NCI-H1105 treated with DMSO at 0.1 percent for 48 hours (cell line): ENCODE data around the gene NTNG2.
A peak's percentile ranks its signal among the peaks of the same experiment; 100 is the strongest.
"Not testable (repeated sequence)": the region's sequence is repeated elsewhere in the genome, so short reads cannot be mapped to it uniquely, and the experiment has no call there.

Experiments used
- DNase-seq: peaks from one replicate; lab custom pipeline; 2025; lab: John Stamatoyannopoulos, UW

NTNG2 gene

GRCh38 chr9:132161743-132162184 is at the start of gene NTNG2:
Gene NTNG2, plus strand, starts transcription at chr9:132162058. Its CDS starts 4,774 bp downstream, at chr9:132166832.
- DNase-seq, result no peak

DNA sequence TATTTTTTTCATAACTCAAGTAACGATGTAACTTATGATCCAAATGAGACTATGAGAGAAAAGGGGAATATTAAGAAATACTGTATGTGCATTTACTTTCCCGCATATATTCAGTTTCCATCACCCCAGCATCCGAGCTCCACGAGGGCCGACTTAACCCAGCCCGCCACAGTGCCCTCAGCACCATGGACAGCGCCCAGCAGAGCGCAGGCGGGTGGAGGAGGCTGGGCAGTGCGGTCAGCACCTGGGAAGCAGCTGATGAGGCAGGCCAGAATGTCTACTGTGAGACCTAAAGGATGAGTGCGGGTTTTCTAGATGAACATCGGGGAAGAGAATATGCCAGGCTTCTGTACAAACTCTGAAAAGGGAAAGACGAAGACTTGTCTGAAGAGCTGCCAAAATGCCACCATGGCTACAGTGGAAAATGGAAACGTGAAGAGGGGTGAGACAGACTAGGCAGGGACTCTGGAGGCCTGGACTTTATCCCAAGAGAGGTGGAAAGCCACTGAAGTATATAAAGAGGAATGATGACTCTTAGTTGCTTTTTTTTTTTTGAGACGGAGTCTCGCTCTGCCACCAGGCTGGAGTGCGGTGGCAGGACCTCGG is 47.7 kb upstream of the NTNG2 start:
- DNase-seq, result no peak

DNA sequence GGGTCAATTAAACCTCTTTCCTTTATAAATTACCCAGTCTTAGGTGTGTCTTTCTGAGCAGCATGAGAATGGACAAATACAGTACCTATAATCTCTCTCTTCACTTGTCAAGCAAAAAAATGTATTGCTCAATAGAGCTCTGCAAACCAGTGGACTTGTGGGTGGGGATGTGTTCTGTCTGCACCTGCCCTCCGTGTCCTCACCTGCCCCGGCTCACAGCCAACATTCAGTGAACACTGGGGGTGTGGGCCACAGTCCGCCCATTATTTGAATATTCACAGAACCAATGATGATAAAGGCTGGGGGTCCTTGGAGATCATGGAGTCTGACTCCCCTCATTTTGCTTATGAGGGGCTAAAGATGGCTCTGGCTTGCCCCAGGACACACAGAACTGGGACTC is 45.3 kb upstream of the NTNG2 start:
- DNase-seq, result peak; percentile 77

DNA sequence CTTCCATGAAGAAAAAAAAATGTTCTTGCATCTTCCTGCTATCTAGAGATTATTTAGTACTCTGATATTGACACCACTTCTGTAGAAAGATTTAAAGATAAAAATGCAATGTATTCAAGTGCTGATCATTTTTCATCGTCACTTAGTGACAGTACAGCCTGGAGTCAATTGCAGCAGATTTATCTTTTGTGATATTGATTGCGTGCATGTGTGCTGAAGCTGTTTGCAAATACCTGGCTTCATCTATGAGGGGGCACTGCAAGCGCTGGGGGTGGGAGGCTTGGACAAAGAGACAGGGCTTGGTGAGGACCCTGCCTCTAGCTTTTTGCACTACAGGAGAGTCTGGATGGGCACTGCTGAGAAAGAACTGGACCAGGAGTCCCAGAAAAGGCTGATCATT is 44.2 kb upstream of the NTNG2 start:
- DNase-seq, result no peak

DNA sequence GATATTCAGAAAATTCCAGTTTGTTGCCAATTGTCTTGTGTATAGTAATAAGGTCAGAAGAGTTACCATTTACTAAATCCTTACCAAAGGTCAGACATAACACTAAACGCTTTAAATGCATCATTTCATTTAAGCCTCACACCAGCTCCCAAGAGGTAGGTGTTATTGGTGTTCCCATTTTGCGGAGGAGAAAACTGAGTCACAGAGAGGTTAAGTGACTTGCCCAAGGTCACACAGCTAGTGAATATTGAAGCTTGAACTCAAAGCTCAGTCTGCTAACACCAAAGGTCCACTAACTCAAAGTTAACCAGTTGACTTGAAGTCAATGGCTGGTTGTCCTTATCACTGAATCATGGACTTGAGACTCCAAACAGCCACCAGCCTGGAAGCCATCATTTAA is 40.8 kb upstream of the NTNG2 start:
- no peak for DNase-seq

- DNase-seq, result no peak
Measured at GRCh38 chr9:132124800-132125199, 37.1 kb upstream of the NTNG2 start.

DNA sequence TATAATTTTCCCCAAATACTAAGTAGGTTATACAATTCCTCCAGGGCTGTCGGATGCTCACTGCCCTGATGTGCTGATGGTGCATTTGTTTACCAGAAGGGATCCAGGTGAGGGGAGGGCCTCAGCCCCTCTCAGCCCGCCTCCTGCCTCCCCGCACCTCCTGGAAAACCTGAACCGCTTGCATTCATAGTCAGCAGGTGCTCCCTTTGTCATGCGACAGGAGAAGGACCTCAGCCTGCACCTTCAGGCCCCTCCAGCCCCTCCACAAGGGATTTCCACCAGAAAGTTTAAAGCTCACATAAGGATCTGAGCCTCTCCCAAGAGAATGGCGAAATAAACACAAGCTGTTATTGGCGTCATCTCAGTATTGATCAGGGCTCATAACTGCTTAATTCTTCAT is 36.5 kb upstream of the NTNG2 start:
- no peak for DNase-seq

GRCh38 chr9:132125944-132126679 is 35.7 kb upstream of the NTNG2 start:
- DNase-seq, result no peak

GRCh38 chr9:132126680-132127236 is 35.1 kb upstream of the NTNG2 start:
- DNase-seq, result no peak

- no peak for DNase-seq
Measured at GRCh38 chr9:132127888-132128534, 33.8 kb upstream of the NTNG2 start.

DNA sequence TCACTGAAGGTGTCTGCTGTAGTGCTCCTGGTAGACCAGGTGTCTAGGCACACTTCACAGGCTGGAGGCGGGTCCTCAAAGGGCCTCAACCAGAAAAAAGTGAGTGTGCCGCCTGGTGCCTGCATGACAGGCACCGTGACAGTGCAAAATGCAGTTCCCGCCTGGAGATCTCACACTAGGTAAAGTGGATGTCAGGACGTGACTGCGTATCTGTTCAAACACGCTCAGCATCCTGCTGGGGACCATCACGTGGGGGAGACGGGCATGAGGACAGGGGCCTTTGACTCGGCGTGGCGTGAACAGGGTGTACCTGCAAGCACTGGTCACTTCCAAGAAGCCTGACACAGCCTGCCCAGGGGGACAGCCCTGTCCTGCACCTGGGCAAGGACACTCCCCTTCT is 32.3 kb upstream of the NTNG2 start:
- DNase-seq, result no peak

GRCh38 chr9:132134085-132134484 is 27.8 kb upstream of the NTNG2 start:
- DNase-seq, result not testable (repeated sequence)

GRCh38 chr9:132135456-132135855 is 26.4 kb upstream of the NTNG2 start:
- no peak for DNase-seq

GRCh38 chr9:132136151-132136780 is 25.6 kb upstream of the NTNG2 start:
- no peak for DNase-seq

DNA sequence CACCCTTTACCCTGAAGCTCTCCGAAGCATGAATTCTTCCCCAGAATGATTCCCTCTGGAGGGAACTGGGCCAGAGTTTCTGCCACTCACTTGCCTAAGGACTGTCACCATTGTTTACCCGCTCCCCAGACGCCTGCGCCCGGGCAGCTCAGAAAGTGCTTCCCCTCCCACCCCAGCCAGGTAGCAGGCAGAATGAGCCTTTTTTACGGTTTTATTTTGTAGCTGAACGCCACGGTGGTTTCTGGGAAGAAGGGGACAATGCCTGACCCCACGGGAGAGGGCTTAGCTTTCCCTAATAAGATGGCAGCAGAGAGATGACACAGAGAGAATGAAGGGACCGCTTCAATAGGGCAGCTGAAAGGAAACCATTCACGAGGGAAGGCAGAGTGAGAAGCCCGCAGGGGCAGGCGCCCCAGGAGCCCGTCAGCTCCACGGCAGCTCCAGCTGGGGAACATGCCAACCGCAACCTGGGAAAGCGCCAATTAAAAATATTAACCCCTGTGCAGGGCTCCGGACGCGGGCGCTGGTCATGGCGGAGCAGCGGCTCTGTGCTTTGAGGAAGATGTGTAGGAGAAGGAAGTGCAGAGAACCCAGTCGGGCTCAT is 20.4 kb upstream of the NTNG2 start:
- peak; percentile 72 for DNase-seq

GRCh38 chr9:132141948-132142594 is 19.8 kb upstream of the NTNG2 start:
- no peak for DNase-seq

- DNase-seq, result peak; percentile 10
Measured at GRCh38 chr9:132142924-132143323, 18.9 kb upstream of the NTNG2 start.

DNA sequence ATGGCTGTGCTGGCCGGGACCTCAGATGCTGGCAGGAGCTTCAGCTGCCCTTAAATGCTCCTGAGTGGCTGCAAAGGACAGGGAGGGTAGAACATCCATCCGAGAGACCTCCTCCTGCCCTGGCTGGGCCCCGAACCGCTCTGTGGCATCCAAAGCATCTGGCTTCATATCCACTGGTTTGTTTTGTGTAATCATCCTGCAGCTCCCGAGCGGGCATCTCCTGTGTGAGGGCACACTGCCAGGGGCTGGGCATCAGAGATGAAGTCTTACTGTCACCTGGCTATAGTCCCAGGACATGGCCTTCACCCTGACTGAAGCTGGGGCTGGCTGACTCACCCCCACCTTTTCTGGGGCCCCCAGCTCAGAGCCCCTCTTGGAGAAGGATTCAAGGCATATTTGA is 18.5 kb upstream of the NTNG2 start:
- DNase-seq, result no peak

GRCh38 chr9:132144708-132145365 is 17.0 kb upstream of the NTNG2 start:
- no peak for DNase-seq

DNA sequence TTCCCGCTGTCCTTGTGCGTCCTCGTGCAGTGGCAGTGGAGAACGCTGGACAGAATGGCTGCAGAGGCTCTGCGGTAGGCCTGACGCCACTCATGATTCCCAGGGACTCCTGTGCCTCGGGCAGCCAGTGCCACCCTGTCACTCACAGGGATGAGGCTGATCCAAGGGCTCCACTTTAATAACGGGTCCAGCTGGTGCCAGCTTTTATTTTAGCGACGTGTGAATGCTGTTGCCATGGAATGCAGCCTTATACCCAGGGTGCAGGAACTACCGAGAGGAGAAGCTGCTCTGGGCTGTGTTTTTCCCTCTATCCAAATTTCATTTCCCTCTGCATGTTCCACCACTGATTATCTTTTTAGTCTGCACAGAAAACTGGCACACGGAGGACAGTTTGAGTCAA is 15.8 kb upstream of the NTNG2 start:
- no peak for DNase-seq

DNA sequence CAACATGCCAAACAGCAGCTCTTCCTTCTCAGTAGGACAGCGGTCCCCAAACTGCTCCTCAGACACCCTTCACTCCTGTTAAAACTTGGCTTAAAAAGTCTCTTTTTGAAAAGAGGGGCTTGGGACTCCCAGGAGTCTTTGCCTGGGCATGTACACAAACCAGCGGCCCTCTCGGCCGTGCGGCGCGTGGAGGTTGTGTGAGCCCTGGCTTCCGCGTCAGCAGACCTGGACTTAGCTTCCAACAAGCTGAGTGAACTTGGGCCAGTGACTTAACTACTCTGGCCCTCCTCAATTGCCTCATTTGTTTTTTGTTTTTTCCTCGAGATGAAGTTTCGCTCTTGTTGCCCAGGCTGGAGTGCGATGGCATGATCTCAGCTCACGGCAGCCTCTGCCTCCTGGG is 15.3 kb upstream of the NTNG2 start:
- DNase-seq, result no peak
